Astrocyte of the spinal cord (primary cell): Measurements from ENCODE around the gene EFCAB8.
"Not testable (repeated sequence)": the region's sequence is repeated elsewhere in the genome, so short reads cannot be mapped to it uniquely, and the experiment has no call there.

Experiments
- DNase-seq: peaks from one replicate; pipeline ENCODE4 v3.0.0; 2011; ENCODE audit warnings: low read depth, low spot score
- H3K4me3 ChIP-seq: 2 replicates; pipeline ENCODE4 v1.5.1; 2011; ENCODE audit warnings: low read depth, mild to moderate bottlenecking, low read length, moderate library complexity
- CTCF ChIP-seq: IDR thresholded peaks from 2 replicates; pipeline ENCODE4 v1.5.1; 2012; ENCODE audit warnings: low read depth, mild to moderate bottlenecking, low read length, inconsistent platforms
- in situ Hi-C: cut with HindIII; loops from 2 replicates; pipeline ENCODE4 v1.10.0; 2017; ENCODE audit warnings: low sequenced_read_pairs

Gene EFCAB8

GRCh38 chr20:32972181-32973076, 113.7 kb downstream of the EFCAB8 start:
- in situ Hi-C loops = no loop called here
- TF ChIP-seq CTCF = no peak
- H3K4me3 ChIP-seq = no peak overlapping the region
- no peak for DNase-seq

GRCh38 chr20:32973077-32973717, 114.5 kb downstream of the EFCAB8 start:
- H3K4me3 ChIP-seq = no peak overlapping the region
- TF ChIP-seq CTCF = no peak
- in situ Hi-C loops = no loop called here
- DNase-seq = no peak

- H3K4me3 ChIP-seq, DNase-seq, in situ Hi-C loops: not testable (repeated sequence)
These were observed 115.7 kb downstream of the EFCAB8 start for GRCh38 chr20:32974204-32975064.

GRCh38 chr20:32975121-32975520, 116.4 kb downstream of the EFCAB8 start:
- H3K4me3 ChIP-seq, DNase-seq, in situ Hi-C loops: not testable (repeated sequence)

GRCh38 chr20:32975698-32976674, 117.3 kb downstream of the EFCAB8 start:
- in situ Hi-C loops = no loop called here
- TF ChIP-seq CTCF = no peak
- H3K4me3 ChIP-seq = no peak overlapping the region
- no peak for DNase-seq

- in situ Hi-C loops = no loop called here
- no peak for DNase-seq
- TF ChIP-seq CTCF = no peak
- H3K4me3 ChIP-seq = no peak overlapping the region
These were observed 118.0 kb downstream of the EFCAB8 start for GRCh38 chr20:32976746-32977145.
